OCI-M1 (cell line): ENCODE measurements around the gene TMEM120B.

Experiments used
- DNase-seq: peaks from one replicate; lab custom pipeline; 2025; lab: John Stamatoyannopoulos, UW

TMEM120B gene

GRCh38 chr12:121805171-121806008, 92.8 kb downstream of the TMEM120B start:
- peak; percentile 58 for DNase-seq

GRCh38 chr12:121806009-121806545, 93.5 kb downstream of the TMEM120B start:
- no peak for DNase-seq

GRCh38 chr12:121806546-121807423, 94.2 kb downstream of the TMEM120B start:
- DNase-seq: no peak

- DNase-seq: no peak
These were observed 95.2 kb downstream of the TMEM120B start for GRCh38 chr12:121807642-121808347.

- no peak for DNase-seq
These were observed 96.1 kb downstream of the TMEM120B start for GRCh38 chr12:121808623-121809022.

- DNase-seq: no peak
These were observed 97.2 kb downstream of the TMEM120B start for GRCh38 chr12:121809712-121810116.

- no peak for DNase-seq
These were observed 97.8 kb downstream of the TMEM120B start for GRCh38 chr12:121810234-121810817.

GRCh38 chr12:121810833-121811433, 98.4 kb downstream of the TMEM120B start:
- DNase-seq: no peak

- DNase-seq: peak; percentile 83
These were observed 99.1 kb downstream of the TMEM120B start for GRCh38 chr12:121811434-121812319.

- no peak for DNase-seq
These were observed 99.8 kb downstream of the TMEM120B start for GRCh38 chr12:121812320-121812871.

- DNase-seq: no peak
These were observed 100.7 kb downstream of the TMEM120B start for GRCh38 chr12:121812921-121813896.

GRCh38 chr12:121813951-121814350, 101.4 kb downstream of the TMEM120B start:
- DNase-seq: no peak

GRCh38 chr12:121814429-121815119, 102.0 kb downstream of the TMEM120B start:
- no peak for DNase-seq

GRCh38 chr12:121815263-121815662, 102.7 kb downstream of the TMEM120B start:
- no peak for DNase-seq

GRCh38 chr12:121816925-121817647, 104.5 kb downstream of the TMEM120B start:
- no peak for DNase-seq

GRCh38 chr12:121817648-121818043, 105.1 kb downstream of the TMEM120B start:
- no peak for DNase-seq

- DNase-seq: no peak
These were observed 106.8 kb downstream of the TMEM120B start for GRCh38 chr12:121819212-121819949.
